Keratinocyte (primary cell): Measurements from ENCODE around the gene SEL1L3. TPM values are rescaled to one million over a fixed set of nuclear protein-coding genes. Genes with fewer than 3 reads are reported as not detected.
A peak's percentile ranks its signal among the peaks of the same experiment; 100 is the strongest.

ENCODE experiments used
- DNase-seq: peaks from one replicate; pipeline ENCODE4 v3.0.0-alpha.2; 2011; ENCODE audit warnings: low read depth, missing footprints, low spot score
- FAIRE-seq: peaks from 2 replicates; lab custom pipeline; 2011; peaks lifted over from hg19 to GRCh38; lab: Jason Lieb, UNC
- H2AFZ ChIP-seq: 2 replicates; pipeline ENCODE4 v1.6.0; 2012; ENCODE audit warnings: low read length, control low read depth, inconsistent platforms; ENCODE audit not compliant: control insufficient read depth
- H3K27ac ChIP-seq: 2 replicates; pipeline ENCODE4 v1.5.1; 2011; ENCODE audit warnings: low read length; ENCODE audit not compliant: control insufficient read depth, insufficient read depth
- H3K27me3 ChIP-seq: 3 replicates; pipeline ENCODE4 v1.6.0; 2011; ENCODE audit warnings: low read length; ENCODE audit not compliant: control insufficient read depth, insufficient read depth; ENCODE audit errors: extremely low read depth
- H3K36me3 ChIP-seq, 2 experiments: 2 replicates in 1 of 2; 3 replicates in 1 of 2; pipeline ENCODE4 v1.5.1; 2011; ENCODE audit warnings: low read length in 2 of 2, mild to moderate bottlenecking in 1 of 2; ENCODE audit not compliant: control insufficient read depth in 2 of 2, insufficient read depth in 2 of 2; ENCODE audit errors: extremely low read depth in 1 of 2
- H3K4me1 ChIP-seq: 3 replicates; pipeline ENCODE4 v1.5.1; 2011; ENCODE audit warnings: low read length; ENCODE audit not compliant: control insufficient read depth, insufficient read depth; ENCODE audit errors: extremely low read depth
- H3K4me2 ChIP-seq: 3 replicates; pipeline ENCODE4 v1.6.0; 2011; ENCODE audit warnings: low read depth, low read length; ENCODE audit not compliant: control insufficient read depth, insufficient read depth; ENCODE audit errors: extremely low read depth
- H3K4me3 ChIP-seq, 3 experiments: fragments of 200-600 bp in 1 of 3; sonication (generic) in 1 of 3; 2 replicates in 2 of 3; 3 replicates in 1 of 3; pipeline ENCODE4 v1.5.1; 2011 to 2016; ENCODE audit warnings: low read length in 3 of 3, mild to moderate bottlenecking in 3 of 3, control low read depth in 2 of 3, inconsistent platforms in 1 of 3, low read depth in 1 of 3, mixed read lengths in 1 of 3, mixed run types in 1 of 3, moderate library complexity in 1 of 3; ENCODE audit not compliant: control insufficient read depth in 2 of 3, insufficient read depth in 2 of 3; ENCODE audit errors: extremely low read depth in 1 of 3
- H3K79me2 ChIP-seq: 2 replicates; pipeline ENCODE4 v1.6.0; 2012; ENCODE audit warnings: low read length; ENCODE audit not compliant: control insufficient read depth, insufficient read depth
- H3K9ac ChIP-seq: 3 replicates; pipeline ENCODE4 v1.6.0; 2011; ENCODE audit warnings: low read length; ENCODE audit not compliant: control insufficient read depth, insufficient read depth; ENCODE audit errors: extremely low read depth
- H3K9me1 ChIP-seq: 3 replicates; pipeline ENCODE4 v1.6.0; 2011; ENCODE audit warnings: low read length; ENCODE audit not compliant: control insufficient read depth, insufficient read depth; ENCODE audit errors: extremely low read depth
- H3K9me3 ChIP-seq: 2 replicates; pipeline ENCODE4 v1.5.1; 2012; ENCODE audit warnings: low read depth, low read length; ENCODE audit not compliant: control insufficient read depth
- H4K20me1 ChIP-seq: 3 replicates; pipeline ENCODE4 v1.6.0; 2011; ENCODE audit warnings: low read length; ENCODE audit not compliant: control insufficient read depth, insufficient read depth; ENCODE audit errors: extremely low read depth
- EZH2 ChIP-seq: IDR thresholded peaks from one replicate; pipeline ENCODE4 v1.6.1; 2012; ENCODE audit warnings: inconsistent platforms, mild to moderate bottlenecking, low read length, moderate library complexity
- dilution Hi-C: fragments of 300-500 bp; cut with MboI; formaldehyde crosslinking; loops from one replicate; pipeline ENCODE4 v1.7.0; 2020; ENCODE audit warnings: low sequenced_read_pairs; ENCODE audit not compliant: extremely low pct_ligation_motif_present
- polyA minus RNA-seq, 3 experiments: library from RNA; depleted of rRNA, polyadenylated mRNA; stranded (reverse); fragments of >200 nt; gene quantifications; 1 replicate in 1 of 3; 2 replicates in 1 of 3; 3 replicates in 1 of 3; pipeline ENCODE4 v1.2.3, GENCODE V29; 2011
- polyA plus RNA-seq, 5 experiments: library from polyadenylated mRNA; depleted of rRNA in 3 of 5; stranded (reverse) in 3 of 5; stranded (forward) in 1 of 5; unstranded in 1 of 5; fragments of >200 nt; gene quantifications; 1 replicate in 1 of 5; 2 replicates in 3 of 5; 3 replicates in 1 of 5; pipeline versions ENCODE4 v1.2.1 to v1.2.3, GENCODE V29; 2011 to 2012; ENCODE audit warnings: missing spikeins in 2 of 5, low read depth in 1 of 5, low replicate concordance in 1 of 5
- TF ChIP-seq, protein P1 (sequence below), 3 experiments: IDR thresholded peaks in 1 of 3; conservative IDR thresholded peaks in 1 of 3; optimal IDR thresholded peaks in 1 of 3; 2 replicates in 2 of 3; 3 replicates in 1 of 3; pipeline versions ENCODE3 to v1.5.1; 2011; ENCODE audit warnings: low read length in 3 of 3, mild to moderate bottlenecking in 3 of 3, moderate library complexity in 2 of 3, control low read depth in 1 of 3, inconsistent platforms in 1 of 3; ENCODE audit not compliant: insufficient read depth in 2 of 3; ENCODE audit errors: extremely low read depth in 1 of 3

The SEL1L3 gene
- 31.6 to 68.4 TPM (median 67.9 TPM) in 3 replicates for polyA plus RNA-seq
- polyA plus RNA-seq (2011; ENCODE audit: low read depth), result 27.3 TPM
- polyA plus RNA-seq (2011; cell fraction: cytosol; rRNA removed), result 34.7 and 72.0 TPM in 2 replicates
- 71.0 and 79.8 TPM in 2 replicates for polyA plus RNA-seq (2011; cell fraction: nucleus; rRNA removed)
- polyA plus RNA-seq (2012; ENCODE audit: low replicate concordance), result 29.7 and 44.1 TPM in 2 replicates
- polyA minus RNA-seq, result 57.1 to 113 TPM (median 102 TPM) in 3 replicates
- 39.9 TPM for polyA minus RNA-seq (2011; cell fraction: cytosol; rRNA and poly(A)+ RNA removed)
- polyA minus RNA-seq (2011; cell fraction: nucleus; rRNA and poly(A)+ RNA removed), result 51.5 and 173 TPM in 2 replicates

DNA sequence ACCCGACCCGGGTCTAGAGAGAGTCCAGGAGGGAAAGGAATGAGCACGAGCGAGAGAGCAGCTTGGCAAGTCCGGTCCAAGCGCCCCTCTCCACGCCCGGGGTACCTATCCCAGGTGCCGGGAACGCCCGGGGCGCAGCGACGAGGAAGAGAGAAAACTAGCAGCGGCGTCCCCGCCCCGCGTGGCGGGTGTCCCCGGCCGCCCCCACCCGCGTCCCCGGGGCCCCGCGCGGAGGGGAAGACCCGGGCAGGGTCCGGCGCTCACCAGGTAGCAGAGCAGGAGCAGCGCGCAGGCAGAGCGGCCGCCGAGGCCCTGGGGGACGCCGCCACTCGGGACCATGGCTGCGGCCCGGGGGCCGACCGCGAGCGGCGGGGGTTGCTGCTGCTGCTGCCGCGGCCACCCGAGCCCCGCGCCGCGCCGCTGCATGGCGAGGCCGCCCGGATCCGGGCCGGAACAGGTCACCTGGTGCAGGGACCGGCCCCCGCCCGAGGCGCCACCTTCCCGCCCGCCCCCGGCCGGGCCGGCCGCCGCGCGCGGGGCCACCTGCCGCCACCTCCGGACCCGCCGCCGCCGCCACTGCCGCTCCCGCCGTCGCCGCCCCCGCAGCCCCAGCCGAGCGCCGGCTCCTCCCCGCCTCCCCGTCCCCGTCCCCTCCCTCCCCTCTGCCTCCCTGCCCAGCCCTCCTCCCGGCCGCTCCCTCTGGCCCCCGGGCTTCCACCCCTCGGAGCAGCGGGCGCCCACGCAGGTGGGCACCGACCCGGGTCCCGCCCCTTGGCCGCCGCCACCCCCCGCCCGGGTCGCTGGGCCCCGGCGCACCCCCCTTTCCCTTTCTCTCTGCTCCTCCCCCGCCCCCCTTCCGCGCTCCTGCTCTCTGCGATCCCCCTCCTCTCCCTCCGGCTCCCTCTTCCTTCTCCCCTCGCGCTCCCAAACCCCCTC is at the start of gene SEL1L3:
TSS of gene SEL1L3 (minus strand) at position 578 of the 936 bp plus-strand sequence. CDS start at position 426, 152 bp downstream.
- Histone ChIP-seq H3K36me3 (no peaks in the 10 kb centered on the region), H3K4me1 (peaks cover 29% of the 10 kb centered on the region), H3K4me3 (peak within 1 kb of the TSS; percentile 68 to 84 (median 74)), H3K9ac (peak within 1 kb of the TSS; percentile 77), H3K27me3 (no peaks in the 10 kb centered on the region), H3K27ac (peak within 1 kb of the TSS; percentile 48), H4K20me1 (no peaks in the 10 kb centered on the region), H3K4me2 (peak within 1 kb of the TSS; percentile 92), H3K9me1 (no peaks in the 10 kb centered on the region), H3K9me3 (no peaks in the 10 kb centered on the region), H3K79me2 (peaks cover 13% of the 10 kb centered on the region), H2AFZ (peak within 1 kb of the TSS; percentile 70)
- dilution Hi-C loops, result no loop called here
- DNase-seq, result no peak
- FAIRE-seq, result no peak
- TF ChIP-seq, protein P1, sequence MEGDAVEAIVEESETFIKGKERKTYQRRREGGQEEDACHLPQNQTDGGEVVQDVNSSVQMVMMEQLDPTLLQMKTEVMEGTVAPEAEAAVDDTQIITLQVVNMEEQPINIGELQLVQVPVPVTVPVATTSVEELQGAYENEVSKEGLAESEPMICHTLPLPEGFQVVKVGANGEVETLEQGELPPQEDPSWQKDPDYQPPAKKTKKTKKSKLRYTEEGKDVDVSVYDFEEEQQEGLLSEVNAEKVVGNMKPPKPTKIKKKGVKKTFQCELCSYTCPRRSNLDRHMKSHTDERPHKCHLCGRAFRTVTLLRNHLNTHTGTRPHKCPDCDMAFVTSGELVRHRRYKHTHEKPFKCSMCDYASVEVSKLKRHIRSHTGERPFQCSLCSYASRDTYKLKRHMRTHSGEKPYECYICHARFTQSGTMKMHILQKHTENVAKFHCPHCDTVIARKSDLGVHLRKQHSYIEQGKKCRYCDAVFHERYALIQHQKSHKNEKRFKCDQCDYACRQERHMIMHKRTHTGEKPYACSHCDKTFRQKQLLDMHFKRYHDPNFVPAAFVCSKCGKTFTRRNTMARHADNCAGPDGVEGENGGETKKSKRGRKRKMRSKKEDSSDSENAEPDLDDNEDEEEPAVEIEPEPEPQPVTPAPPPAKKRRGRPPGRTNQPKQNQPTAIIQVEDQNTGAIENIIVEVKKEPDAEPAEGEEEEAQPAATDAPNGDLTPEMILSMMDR (optimal IDR thresholded peaks at IDR 0.05 in 1 of 3, IDR thresholded peaks at IDR 0.05 in 1 of 3, conservative IDR thresholded peaks at IDR 0.05 in 1 of 3; ENCODE audit: extremely low read depth in 1 of 3, insufficient read depth in 2 of 3, low read length in 3 of 3), result no peak
- no peak for TF ChIP-seq EZH2

DNA sequence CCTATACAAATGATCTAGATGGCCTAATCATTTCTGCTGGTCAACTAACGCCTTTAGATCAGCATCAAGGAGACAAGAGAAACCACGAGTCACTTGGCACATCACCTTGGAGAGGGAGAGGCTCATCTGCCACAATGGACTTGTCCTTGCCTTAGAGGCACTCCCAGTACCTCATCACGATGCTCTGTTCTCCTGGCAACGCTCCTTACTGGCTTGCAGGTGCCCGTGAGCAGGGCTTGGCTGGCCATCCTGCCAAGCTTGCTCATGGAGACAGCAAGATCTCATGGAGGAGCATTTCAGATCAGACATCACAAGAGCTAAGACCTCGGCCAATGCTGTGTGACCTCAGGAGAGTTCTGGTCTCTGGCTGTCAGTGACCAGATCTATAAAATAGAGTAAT is 48.6 kb upstream of the SEL1L3 start:
- H2AFZ ChIP-seq, result no peak overlapping the region
- no peaks in the 10 kb centered on the region for H3K36me3 ChIP-seq
- peaks cover 14% of the 10 kb centered on the region for H3K4me1 ChIP-seq
- no peak overlapping the region for H3K4me3 ChIP-seq
- dilution Hi-C loops, result no loop called here
- H4K20me1 ChIP-seq, result no peaks in the 10 kb centered on the region
- no peak overlapping the region for H3K9ac ChIP-seq
- TF ChIP-seq, protein P1 (optimal IDR thresholded peaks at IDR 0.05 in 1 of 3, IDR thresholded peaks at IDR 0.05 in 1 of 3, conservative IDR thresholded peaks at IDR 0.05 in 1 of 3; ENCODE audit: extremely low read depth in 1 of 3, insufficient read depth in 2 of 3, low read length in 3 of 3), result no peak
- no peak for TF ChIP-seq EZH2
- FAIRE-seq (no peak), DNase-seq (no peak)
- no peak overlapping the region for H3K4me2 ChIP-seq
- no peaks in the 10 kb centered on the region for H3K9me1 ChIP-seq
- H3K9me3 ChIP-seq, result no peaks in the 10 kb centered on the region
- peaks cover 6% of the 10 kb centered on the region for H3K79me2 ChIP-seq
- H3K27me3 ChIP-seq, result no peaks in the 10 kb centered on the region
- no peak overlapping the region for H3K27ac ChIP-seq
